ENCODE measurements around the gene ZNF488.

The ZNF488 gene

DNA sequence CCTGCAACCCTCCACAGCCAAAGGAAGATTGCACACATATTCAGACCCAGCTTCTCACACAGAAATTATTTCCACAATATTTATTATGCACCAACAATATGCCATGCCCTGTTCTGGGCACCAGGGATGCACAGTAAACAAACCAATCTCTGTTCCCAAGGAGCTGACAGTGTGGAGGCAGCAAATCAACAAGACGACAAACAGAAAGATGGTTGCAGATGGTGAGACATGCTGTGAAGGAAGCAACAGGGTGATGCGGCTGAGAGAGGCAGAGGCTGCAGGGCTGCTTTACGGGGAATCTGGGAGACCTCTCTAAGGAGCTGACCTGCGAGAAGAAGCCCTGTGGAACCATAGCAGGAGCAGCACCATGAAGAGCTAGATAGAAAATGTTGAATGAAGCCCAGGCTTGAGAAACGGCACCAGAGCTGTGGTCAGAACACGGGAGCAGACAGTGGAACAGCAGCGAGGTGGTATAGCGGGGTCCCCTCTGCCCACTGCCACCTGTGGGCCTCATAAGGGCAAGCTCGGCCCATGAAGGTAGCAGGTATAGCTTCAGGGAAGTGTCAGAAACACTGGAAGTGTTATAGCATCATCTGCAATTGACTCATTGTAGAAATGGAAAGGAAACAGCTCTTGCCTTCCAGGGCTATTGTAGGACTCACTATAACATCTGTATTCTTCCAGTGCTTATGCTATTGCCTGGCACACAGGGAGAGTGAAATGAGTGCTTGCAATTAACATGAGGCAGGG lies 18.5 kb downstream of the ZNF488 start:
- no peak for DNase-seq

DNA sequence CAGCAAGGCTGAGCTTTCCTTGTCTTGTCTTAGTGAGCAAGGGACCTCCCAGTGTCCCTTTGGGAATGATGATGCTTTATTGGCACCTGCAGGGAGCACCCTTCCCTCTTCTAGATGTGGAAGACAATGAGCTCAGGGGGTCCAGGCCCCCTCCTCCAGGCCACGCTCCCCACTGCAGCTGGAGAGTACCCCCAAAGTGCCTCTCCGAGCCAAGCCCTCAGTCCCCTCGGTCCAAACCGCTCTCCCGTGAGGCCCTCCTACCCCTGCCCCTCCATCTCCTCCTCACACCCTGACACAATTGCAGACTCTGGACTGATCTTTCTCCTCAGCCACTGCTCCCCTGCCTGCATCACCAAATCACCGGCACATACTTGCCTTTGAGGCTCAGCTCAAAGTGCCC lies 19.2 kb downstream of the ZNF488 start:
- DNase-seq: no peak

DNA sequence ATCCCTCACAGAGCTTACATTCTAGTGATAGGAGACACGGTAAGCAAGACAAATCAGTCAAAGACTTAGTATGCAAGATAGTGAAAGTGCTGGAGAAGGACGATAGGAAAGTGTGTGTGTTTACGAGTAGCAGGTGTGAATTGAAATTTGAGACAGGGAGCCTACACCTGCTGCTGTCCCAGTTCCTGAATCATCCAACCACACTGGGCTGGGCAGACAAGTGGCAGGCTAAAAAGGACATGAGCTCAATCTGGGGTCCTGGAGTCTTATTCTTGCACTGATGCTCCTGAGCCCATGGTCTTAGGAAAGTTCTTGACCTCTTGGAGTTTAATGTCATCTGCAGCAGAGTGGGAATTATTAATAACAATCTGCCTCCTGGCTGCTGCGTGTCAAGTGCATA lies 19.7 kb downstream of the ZNF488 start:
- no peak for DNase-seq

DNA sequence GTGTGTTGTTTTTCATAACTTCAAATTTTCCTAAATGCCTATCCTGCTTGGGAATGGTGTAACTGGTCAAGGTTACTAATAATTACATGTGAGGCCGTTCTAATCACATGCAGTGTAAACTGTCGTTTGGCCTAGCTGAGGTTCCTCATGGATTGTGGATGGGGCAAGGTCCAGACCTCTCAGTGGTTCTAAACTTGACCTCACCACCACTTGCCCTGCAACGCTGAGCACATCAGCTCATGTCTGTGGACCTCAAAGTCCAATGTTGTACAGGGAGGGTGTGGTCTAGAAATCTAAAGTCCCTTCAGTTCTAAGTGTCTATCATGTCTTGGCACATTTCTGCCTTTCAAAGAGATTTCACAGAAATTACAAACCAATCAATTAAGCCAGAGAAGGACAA lies 20.3 kb downstream of the ZNF488 start:
- DNase-seq: no peak

DNA sequence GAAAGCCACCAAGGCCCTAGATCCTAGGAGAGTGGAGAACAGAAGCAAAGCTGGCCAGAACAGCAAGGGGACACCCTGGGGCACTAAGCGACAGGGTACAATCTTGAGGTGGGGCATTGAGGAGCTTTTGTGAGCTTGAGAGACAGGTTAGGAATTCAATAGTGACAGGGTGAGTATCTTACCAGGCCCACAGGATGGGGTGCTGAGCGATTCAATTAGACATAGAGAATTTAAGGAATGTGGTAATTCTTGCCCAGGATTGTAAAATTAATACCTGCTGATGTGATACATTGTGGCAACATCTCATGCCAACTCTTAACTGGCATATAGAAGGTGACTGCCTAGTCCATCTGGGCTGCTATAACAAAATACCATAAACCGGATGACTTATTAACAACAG lies 21.9 kb downstream of the ZNF488 start:
- DNase-seq: no peak

DNA sequence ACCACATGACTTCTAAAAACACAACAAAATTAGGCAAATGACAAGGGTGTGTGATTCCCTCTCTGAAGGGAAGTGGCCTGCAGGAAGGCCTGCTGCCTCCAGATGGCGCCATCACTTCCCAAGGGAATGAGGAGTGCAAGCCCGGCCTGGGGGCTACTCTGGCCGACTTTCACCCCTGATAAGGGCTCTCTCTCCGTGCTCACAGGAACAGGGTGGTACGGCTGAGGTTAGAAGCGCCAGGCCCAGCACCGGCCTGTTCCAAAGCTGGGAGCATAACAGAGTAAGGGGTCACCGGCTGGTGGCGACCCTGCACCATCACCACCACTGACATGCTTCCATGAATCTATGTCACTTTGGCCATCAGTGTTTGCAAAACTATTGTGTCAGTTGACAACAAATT lies 22.8 kb downstream of the ZNF488 start:
- DNase-seq: no peak

DNA sequence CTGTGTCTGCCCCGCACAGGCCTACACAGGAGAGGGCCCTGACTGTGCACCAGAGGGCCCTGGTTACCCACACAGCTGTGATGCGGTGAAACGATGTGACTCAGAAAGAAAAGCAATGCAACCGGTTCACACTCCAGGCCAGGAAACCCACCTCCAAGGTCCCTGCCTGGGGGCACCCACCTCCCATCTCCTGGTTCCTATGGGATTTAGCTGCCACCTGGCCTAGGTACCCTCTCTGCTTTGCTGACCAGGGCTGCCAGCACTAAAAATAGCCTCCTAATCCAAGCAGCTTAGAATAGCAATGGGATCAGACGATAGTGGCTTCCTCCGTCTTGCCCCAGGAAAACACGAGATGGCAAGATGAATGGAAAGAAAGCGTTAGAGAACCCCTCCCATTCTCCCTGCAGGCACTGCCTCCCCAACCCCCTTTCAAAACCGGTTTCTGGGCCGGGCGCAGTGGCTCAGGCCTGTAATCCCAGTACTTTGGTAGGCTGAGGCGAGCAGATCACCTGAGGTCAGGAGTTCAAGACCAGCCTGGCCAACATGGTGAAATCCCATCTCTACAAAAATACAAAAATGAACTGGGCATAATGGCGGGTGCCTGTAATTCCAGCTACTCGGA lies 23.6 kb downstream of the ZNF488 start:
- DNase-seq: no peak

DNA sequence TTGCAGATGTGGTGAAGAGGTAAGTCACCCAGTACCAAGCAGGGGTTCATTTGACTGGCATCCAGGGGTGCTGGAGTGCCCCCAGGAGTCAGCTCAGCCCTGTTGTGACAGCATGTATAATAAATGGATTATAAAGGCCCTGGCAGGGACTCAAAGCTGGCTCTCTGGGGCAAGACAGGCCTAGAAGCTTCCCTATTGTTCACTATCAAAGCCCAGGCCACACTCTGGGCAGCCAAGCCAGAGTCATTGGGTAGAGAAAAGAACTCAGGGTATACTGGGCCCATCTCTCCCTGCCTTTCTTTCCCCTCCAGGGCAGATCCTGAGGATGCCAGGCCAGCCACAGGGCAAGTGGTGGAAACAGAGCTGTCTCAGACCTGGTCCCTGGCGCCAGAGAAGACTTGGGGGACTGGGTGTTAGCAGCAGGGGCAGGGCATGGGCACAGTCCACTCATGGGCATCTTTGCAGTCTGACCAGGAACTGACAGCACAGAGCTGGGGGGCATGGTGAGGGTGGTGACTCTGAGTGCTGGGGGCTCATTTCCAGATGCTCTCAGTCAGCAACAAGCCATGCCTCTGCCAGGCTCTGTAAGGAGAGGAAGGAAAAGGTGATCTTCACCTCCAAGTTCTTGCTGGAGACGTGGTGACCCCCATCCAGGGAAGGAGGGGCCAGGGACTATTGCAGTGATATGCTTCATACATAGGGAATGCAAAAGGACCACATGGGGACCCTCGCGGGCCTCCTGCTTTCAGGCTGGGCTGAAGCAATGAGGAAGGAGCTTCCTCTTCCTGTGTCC lies 24.3 kb downstream of the ZNF488 start:
- no peak for DNase-seq

DNA sequence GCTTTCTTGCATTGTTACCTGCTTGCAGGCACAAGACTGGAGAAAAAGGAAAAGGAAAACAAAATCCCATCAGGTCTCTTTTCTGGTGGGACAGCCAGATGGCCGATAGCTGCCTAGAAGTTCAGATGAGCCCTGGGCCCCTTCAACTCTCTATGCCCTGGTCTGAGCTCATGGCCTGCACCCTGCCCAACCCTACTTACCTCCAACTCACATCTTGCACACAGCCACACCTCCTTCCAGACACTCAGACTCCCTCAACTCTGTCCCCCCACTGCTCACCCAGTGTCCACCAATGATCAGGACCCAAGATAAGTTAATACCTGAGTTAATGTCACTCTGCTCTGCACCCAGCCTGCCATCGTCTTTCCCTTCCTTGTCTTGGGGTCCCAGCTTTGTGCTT lies 25.0 kb downstream of the ZNF488 start:
- no peak for DNase-seq

DNA sequence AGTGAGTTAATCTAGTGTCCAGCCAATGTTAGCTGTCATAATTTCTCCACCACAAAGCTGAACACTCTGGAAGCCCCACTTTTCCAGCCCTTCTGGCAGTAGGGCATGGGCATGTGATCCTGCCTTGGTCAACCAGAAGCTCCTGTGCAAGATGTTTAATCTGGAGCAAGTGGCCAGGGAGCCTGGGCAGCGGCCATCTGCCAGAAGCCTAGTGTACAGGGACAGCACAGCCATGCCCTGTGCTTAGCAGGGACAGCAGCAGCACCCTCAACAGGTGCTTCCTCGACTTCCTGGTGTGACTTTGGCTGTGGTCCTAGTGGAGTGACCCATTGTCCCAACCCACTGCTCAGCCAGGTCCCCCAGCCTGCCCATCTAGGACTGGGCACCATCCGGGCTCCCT lies 25.6 kb downstream of the ZNF488 start:
- no peak for DNase-seq

DNA sequence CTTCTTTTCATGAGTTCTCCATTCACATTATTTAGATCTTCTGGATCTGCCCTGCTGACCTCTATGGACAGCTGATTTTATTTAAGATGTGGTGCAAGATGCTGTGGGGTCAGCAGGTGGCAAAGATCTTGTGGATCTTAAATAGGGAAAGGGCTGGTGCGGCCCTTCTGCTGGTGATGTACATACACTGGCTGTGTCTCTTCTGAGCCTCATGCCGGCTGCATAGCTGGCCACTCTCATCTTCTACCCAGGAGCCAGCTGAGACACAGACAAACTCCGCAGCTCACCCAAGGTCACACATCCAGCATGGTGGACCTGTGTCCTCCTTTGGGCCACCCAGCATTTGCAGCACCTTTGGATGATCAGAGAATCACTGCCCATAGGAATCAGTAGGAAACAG lies 26.2 kb downstream of the ZNF488 start:
- DNase-seq: no peak

DNA sequence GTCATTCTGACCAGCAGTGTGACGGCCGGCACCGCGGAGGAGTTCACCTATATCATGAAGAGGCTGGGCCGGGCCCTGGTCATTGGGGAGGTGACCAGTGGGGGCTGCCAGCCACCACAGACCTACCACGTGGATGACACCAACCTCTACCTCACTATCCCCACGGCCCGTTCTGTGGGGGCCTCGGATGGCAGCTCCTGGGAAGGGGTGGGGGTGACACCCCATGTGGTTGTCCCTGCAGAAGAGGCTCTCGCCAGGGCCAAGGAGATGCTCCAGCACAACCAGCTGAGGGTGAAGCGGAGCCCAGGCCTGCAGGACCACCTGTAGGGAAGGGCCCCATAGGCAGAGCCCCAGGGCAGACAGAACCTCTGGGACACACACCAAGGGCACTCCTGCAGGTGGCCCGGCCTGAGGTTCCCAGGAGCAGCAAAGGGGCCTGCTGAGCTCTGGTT lies 26.9 kb downstream of the ZNF488 start:
- DNase-seq: no peak

DNA sequence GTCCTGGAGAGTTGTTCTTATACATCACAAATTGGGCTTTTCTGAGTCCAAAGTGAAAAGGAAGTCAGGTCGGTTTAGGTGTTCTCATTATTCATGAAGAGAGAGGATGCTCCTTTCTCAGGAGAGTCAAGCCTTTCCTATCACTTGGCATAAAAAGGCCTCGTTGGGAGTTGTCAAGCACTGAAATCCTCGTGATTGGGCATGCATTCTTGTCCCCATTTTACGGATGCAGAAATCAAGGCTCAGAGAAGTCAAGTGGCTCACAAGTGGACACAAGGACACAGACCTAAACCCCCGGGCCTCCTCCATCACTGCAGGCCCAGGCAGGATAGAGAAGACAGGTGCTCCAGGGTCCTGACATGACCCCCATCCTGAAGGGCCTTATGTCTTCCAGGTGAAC lies 27.4 kb downstream of the ZNF488 start:
- no peak for DNase-seq

DNA sequence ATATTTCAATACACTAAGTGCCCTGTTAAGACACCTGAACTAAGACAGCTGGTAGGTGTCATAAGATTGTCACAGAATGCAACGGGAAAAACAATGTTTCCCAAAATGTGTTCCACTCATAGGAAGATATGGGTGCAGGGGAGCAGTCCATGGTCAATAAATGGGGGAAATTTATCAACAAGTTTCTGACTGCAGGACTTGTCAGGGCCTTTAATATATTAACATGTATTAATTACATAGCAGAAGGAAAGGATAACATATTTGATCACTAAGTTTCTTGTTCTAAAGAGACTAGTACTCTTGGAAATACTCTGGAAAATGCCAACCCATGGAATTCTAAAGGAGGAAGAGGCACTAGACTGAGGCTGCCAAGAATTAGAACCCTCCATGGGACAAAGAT lies 29.2 kb downstream of the ZNF488 start:
- DNase-seq: no peak

DNA sequence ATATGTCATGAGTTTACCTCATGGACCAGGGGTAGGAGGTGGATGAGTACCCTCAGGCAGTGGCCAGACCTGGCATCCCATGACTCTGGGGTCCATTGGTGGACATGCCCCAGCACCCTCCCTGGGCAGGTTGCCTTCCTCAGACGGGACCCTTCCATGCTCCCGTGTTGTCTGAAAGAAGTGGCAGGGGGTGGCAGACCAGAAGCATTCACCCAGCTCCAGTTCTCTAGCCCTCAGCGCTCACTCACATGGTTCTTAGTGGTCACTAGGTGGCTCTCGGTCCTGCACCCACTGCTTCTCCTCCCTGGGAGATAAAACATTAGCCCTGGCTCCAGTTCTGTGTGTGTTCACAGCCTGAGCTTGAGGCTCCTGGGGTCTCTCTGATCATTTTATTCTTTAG lies 29.9 kb downstream of the ZNF488 start:
- DNase-seq: no peak

DNA sequence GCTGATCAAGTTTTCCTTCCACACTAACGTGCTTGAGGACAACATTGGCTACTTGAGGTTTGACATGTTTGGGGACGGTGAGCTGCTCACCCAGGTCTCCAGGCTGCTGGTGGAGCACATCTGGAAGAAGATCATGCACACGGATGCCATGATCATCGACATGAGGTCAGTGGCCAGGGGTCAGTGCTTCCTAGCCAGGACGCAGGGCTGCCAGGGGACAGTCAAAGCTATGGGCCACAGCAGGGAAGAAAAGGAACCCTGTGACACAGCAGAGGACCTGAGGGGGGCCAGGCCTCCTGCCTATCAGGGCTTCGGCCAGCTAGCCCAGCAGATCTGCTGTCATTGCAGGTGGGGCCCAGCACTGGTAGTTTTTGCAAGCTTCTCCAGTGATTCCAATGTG lies 30.7 kb downstream of the ZNF488 start:
- no peak for DNase-seq

DNA sequence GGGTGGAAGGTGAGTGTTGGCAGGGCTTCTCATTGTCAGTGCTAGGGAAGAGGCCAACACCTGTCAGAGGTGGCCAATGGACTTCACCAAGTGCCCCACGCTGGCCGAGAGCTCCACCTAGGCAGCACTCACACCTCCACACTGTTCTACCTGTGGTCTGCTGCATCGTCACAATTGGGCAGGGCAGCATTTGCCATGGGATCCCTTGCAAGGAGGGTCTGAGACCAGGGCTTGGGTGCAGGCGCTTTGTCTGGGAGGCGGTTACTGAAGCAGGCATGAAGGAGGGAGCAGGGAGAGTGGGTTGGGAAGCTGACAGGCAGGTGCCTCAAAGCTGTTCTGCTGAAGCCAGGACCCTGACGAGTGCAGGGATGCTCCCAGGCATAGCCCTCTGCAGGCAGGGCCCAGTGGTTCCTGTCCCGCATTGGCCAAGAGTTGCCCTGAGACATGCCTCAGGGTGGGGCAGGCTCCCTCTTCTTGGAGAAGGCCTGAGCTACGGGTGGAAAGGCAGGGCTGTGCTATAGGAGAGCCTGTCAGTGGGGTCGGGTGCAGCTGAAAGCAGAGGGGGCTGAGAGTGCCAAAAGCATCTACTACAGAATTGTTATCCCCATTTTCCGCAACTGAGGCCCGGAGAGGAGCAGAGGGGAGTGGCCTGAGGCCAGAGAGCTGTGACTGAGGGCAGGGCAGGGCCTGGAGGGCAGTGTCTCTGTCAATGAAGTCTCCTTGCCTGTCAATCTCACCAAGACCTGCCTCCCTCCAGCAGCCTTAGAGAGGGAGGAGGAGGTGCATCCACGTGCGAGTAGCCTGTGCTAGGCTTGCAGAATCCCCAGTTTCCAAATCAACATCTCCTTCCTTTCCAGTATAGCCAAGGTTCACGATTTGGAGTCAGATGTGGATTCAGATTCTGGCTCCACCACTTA lies 31.9 kb downstream of the ZNF488 start:
- no peak for DNase-seq

DNA sequence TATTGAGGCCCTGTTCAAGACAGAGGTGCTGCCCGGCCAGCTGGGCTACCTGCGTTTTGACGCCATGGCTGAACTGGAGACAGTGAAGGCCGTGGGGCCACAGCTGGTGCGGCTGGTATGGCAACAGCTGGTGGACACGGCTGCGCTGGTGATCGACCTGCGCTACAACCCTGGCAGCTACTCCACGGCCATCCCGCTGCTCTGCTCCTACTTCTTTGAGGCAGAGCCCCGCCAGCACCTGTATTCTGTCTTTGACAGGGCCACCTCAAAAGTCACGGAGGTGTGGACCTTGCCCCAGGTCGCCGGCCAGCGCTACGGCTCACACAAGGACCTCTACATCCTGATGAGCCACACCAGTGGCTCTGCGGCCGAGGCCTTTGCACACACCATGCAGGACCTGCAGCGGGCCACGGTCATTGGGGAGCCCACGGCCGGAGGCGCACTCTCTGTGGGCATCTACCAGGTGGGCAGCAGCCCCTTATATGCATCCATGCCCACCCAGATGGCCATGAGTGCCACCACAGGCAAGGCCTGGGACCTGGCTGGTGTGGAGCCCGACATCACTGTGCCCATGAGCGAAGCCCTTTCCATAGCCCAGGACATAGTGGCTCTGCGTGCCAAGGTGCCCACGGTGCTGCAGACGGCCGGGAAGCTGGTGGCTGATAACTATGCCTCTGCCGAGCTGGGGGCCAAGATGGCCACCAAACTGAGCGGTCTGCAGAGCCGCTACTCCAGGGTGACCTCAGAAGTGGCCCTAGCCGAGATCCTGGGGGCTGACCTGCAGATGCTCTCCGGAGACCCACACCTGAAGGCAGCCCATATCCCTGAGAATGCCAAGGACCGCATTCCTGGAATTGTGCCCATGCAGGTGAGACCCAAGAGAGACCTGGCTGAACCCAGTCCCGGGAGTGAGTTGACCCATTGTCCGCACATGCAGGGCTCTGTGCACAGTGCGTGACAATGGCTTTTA lies 33.1 kb downstream of the ZNF488 start:
- no peak for DNase-seq

DNA sequence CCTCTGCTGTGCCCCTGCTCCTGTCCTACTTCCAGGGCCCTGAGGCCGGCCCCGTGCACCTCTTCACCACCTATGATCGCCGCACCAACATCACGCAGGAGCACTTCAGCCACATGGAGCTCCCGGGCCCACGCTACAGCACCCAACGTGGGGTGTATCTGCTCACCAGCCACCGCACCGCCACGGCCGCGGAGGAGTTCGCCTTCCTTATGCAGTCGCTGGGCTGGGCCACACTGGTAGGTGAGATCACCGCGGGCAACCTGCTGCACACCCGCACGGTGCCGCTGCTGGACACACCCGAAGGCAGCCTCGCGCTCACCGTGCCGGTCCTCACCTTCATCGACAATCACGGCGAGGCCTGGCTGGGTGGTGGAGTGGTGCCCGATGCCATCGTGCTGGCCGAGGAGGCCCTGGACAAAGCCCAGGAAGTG lies 34.1 kb downstream of the ZNF488 start:
- no peak for DNase-seq

DNA sequence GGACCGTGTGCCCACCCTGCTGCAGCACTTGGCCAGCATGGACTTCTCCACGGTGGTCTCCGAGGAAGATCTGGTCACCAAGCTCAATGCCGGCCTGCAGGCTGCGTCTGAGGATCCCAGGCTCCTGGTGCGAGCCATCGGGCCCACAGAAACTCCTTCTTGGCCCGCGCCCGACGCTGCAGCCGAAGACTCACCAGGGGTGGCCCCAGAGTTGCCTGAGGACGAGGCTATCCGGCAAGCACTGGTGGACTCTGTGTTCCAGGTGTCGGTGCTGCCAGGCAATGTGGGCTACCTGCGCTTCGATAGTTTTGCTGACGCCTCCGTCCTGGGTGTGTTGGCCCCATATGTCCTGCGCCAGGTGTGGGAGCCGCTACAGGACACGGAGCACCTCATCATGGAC lies 34.6 kb downstream of the ZNF488 start:
- DNase-seq: no peak

DNA sequence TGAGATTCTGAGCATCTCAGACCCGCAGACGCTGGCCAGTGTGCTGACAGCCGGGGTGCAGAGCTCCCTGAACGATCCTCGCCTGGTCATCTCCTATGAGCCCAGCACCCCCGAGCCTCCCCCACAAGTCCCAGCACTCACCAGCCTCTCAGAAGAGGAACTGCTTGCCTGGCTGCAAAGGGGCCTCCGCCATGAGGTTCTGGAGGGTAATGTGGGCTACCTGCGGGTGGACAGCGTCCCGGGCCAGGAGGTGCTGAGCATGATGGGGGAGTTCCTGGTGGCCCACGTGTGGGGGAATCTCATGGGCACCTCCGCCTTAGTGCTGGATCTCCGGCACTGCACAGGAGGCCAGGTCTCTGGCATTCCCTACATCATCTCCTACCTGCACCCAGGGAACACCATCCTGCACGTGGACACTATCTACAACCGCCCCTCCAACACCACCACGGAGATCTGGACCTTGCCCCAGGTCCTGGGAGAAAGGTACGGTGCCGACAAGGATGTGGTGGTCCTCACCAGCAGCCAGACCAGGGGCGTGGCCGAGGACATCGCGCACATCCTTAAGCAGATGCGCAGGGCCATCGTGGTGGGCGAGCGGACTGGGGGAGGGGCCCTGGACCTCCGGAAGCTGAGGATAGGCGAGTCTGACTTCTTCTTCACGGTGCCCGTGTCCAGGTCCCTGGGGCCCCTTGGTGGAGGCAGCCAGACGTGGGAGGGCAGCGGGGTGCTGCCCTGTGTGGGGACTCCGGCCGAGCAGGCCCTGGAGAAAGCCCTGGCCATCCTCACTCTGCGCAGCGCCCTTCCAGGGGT lies 35.2 kb downstream of the ZNF488 start:
- no peak for DNase-seq
